Loucy (cell line): Measurements from ENCODE around the gene GAR1.
A peak's percentile ranks its signal among the peaks of the same experiment; 100 is the strongest.

ENCODE experiments used
- H2AFZ ChIP-seq: fragments of 200-600 bp; sonication (generic); 2 replicates; pipeline ENCODE4 v1.6.0; 2016; ENCODE audit warnings: antibody characterized with exemption, mild to moderate bottlenecking, low read length, moderate library complexity
- H3F3A ChIP-seq: fragments of 200-600 bp; 2 replicates; pipeline ENCODE4 v1.6.0; 2016; ENCODE audit warnings: antibody characterized with exemption, low read depth, mild to moderate bottlenecking
- H3K27me3 ChIP-seq: fragments of 200-600 bp; sonication (generic); 2 replicates; pipeline ENCODE4 v1.6.1; 2014; ENCODE audit warnings: low read length, mild to moderate bottlenecking; ENCODE audit not compliant: insufficient read depth, poor library complexity, severe bottlenecking
- H3K36me3 ChIP-seq: fragments of 200-600 bp; sonication (generic); 2 replicates; pipeline ENCODE4 v1.6.1; 2016; ENCODE audit warnings: low read length; ENCODE audit not compliant: insufficient read depth
- H3K4me1 ChIP-seq: fragments of 200-600 bp; sonication (generic); 2 replicates; pipeline ENCODE4 v1.5.1; 2014; ENCODE audit warnings: low read length, mild to moderate bottlenecking; ENCODE audit not compliant: insufficient read depth, poor library complexity, severe bottlenecking
- H3K4me2 ChIP-seq: fragments of 200-600 bp; sonication (generic); 2 replicates; pipeline ENCODE4 v1.6.0; 2014; ENCODE audit warnings: antibody characterized with exemption, low read length, low read depth, mild to moderate bottlenecking; ENCODE audit not compliant: poor library complexity, severe bottlenecking
- H3K4me3 ChIP-seq: fragments of 200-600 bp; sonication (generic); 2 replicates; pipeline ENCODE4 v1.5.1; 2014; ENCODE audit warnings: low read length, mild to moderate bottlenecking, mixed read lengths; ENCODE audit not compliant: poor library complexity, severe bottlenecking
- H3K79me2 ChIP-seq: fragments of 200-600 bp; sonication (generic); 2 replicates; pipeline ENCODE4 v1.6.1; 2014; ENCODE audit warnings: low read length; ENCODE audit not compliant: insufficient read depth
- H3K9ac ChIP-seq: fragments of 200-600 bp; sonication (generic); 2 replicates; pipeline ENCODE4 v1.6.0; 2014; ENCODE audit warnings: mild to moderate bottlenecking, low read depth, low read length, moderate library complexity; ENCODE audit not compliant: poor library complexity, severe bottlenecking
- H3K9me2 ChIP-seq: fragments of 200-600 bp; sonication (generic); replicated peaks from 2 replicates; pipeline ENCODE4 v1.6.1; 2016; ENCODE audit warnings: low read depth, low read length, mixed read lengths
- H3K9me3 ChIP-seq: fragments of 200-600 bp; sonication (generic); 2 replicates; pipeline ENCODE4 v1.6.1; 2014; ENCODE audit warnings: mild to moderate bottlenecking, antibody characterized with exemption, low read length, low read depth; ENCODE audit not compliant: insufficient read depth
- H4K20me1 ChIP-seq: fragments of 200-600 bp; sonication (generic); 2 replicates; pipeline ENCODE4 v1.6.0; 2014; ENCODE audit warnings: antibody characterized with exemption, low read length, mild to moderate bottlenecking; ENCODE audit not compliant: insufficient read depth, poor library complexity, severe bottlenecking
- EZH2phosphoT487 ChIP-seq: fragments of 200-600 bp; IDR thresholded peaks from 2 replicates; pipeline ENCODE4 v1.6.1; 2018; ENCODE audit warnings: antibody characterized with exemption, mild to moderate bottlenecking, moderate library complexity, borderline replicate concordance
- TF ChIP-seq, protein P1 (sequence below): fragments of 200-600 bp; sonication (generic); conservative IDR thresholded peaks from 2 replicates; pipeline ENCODE4 v1.5.1; 2014; ENCODE audit warnings: mild to moderate bottlenecking, antibody characterized with exemption, low read length

The GAR1 gene

DNA sequence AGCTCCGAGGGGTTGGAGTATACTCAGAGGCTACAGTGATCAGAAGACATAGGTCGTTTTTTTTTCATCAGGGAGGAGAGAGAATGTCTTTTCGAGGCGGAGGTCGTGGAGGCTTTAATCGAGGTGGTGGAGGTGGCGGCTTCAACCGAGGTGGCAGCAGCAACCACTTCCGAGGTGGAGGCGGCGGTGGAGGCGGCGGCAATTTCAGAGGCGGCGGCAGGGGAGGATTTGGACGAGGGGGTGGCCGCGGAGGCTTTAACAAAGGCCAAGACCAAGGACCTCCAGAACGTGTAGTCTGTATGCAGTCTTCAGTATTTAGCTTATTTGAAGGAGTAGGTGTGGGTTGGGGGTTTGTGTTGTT, 500 bp downstream of the GAR1 start:
- H3K27me3 ChIP-seq = no peaks in the 10 kb centered on the region
- peaks cover 56% of the 10 kb centered on the region for H3K79me2 ChIP-seq
- peaks cover 34% of the 10 kb centered on the region for H4K20me1 ChIP-seq
- peak overlapping the region; percentile 96 for H2AFZ ChIP-seq
- H3K4me3 ChIP-seq = peak overlapping the region; percentile 95
- H3K9ac ChIP-seq = peak overlapping the region; percentile 88
- no peaks in the 10 kb centered on the region for H3K9me2 ChIP-seq
- H3K36me3 ChIP-seq = peaks cover 11% of the 10 kb centered on the region
- TF ChIP-seq, protein P1, sequence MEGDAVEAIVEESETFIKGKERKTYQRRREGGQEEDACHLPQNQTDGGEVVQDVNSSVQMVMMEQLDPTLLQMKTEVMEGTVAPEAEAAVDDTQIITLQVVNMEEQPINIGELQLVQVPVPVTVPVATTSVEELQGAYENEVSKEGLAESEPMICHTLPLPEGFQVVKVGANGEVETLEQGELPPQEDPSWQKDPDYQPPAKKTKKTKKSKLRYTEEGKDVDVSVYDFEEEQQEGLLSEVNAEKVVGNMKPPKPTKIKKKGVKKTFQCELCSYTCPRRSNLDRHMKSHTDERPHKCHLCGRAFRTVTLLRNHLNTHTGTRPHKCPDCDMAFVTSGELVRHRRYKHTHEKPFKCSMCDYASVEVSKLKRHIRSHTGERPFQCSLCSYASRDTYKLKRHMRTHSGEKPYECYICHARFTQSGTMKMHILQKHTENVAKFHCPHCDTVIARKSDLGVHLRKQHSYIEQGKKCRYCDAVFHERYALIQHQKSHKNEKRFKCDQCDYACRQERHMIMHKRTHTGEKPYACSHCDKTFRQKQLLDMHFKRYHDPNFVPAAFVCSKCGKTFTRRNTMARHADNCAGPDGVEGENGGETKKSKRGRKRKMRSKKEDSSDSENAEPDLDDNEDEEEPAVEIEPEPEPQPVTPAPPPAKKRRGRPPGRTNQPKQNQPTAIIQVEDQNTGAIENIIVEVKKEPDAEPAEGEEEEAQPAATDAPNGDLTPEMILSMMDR = no peak
- TF ChIP-seq EZH2phosphoT487 = no peak
- no peaks in the 10 kb centered on the region for H3K9me3 ChIP-seq
- H3F3A ChIP-seq = no peaks in the 10 kb centered on the region
- peaks cover 43% of the 10 kb centered on the region for H3K4me1 ChIP-seq
- H3K4me2 ChIP-seq = peak overlapping the region; percentile 80

DNA sequence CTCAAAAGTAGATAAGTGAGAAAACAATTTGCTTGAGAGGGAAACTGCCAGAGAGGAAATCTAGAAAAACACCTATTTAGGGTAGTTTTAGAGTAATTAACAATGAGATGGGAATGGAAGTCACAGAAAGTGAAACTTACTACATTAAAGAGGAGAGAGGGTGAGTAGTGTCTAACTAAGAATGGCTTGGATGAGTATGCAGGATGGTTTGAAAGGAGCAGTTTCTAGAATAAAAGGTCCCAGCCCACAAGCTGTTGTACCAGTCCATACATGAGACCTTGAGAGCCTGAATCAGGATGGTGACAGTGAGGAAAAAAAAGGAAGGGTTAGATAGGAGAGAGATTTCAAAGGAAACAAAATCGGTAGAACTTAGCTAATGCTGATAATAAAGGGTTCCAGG, 1.3 kb downstream of the GAR1 start:
- Histone ChIP-seq H3K4me2 (peak overlapping the region; percentile 80), H3K4me1 (peaks cover 47% of the 10 kb centered on the region), H2AFZ (no peak overlapping the region), H3K9me2 (no peaks in the 10 kb centered on the region), H3K9me3 (no peaks in the 10 kb centered on the region), H3K27me3 (no peaks in the 10 kb centered on the region), H3F3A (no peaks in the 10 kb centered on the region), H3K79me2 (peaks cover 63% of the 10 kb centered on the region), H3K4me3 (peak overlapping the region; percentile 95), H4K20me1 (peaks cover 37% of the 10 kb centered on the region), H3K9ac (peak overlapping the region; percentile 88), H3K36me3 (peaks cover 18% of the 10 kb centered on the region)
- no peak for TF ChIP-seq EZH2phosphoT487
- TF ChIP-seq, protein P1 = no peak

DNA sequence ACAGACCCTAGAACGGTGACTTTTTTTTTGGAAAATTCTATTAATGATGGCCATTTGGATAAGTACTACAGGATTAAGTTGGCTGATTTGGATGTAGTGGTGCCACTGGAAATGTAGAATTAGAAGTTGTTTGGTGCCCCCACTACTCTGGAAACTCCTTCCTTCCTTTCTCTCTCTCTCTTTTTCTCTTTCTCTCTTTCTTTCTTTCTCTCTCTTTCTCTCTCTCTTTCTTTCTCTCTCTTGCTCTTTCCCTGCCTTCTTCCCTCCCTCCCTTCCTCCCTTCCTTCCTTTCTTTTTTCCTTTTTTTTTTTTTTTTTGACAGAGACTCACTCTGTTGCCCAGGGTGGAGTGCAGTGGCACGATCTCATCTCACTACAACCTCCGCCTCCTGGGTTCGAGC, 2.7 kb downstream of the GAR1 start:
- Histone ChIP-seq H3K9ac (no peak overlapping the region), H3K9me2 (no peaks in the 10 kb centered on the region), H3F3A (no peaks in the 10 kb centered on the region), H3K9me3 (no peaks in the 10 kb centered on the region), H3K4me2 (peak overlapping the region; percentile 80), H3K79me2 (peaks cover 63% of the 10 kb centered on the region), H2AFZ (no peak overlapping the region), H4K20me1 (peaks cover 37% of the 10 kb centered on the region), H3K27me3 (no peaks in the 10 kb centered on the region), H3K36me3 (peaks cover 30% of the 10 kb centered on the region), H3K4me1 (peaks cover 50% of the 10 kb centered on the region), H3K4me3 (peak overlapping the region; percentile 95)
- TF ChIP-seq EZH2phosphoT487 = no peak
- TF ChIP-seq, protein P1 = no peak
